Stimulated activated effector memory CD8-positive, alpha-beta T cell treated with anti-CD3 and anti-CD28 coated beads, Interleukin-12 subunit alpha, Interleukin-12 subunit beta, amount 100 ng/mL, for 72 hours (primary cell): ENCODE measurements around the gene RBM23.
A peak's percentile ranks its signal among the peaks of the same experiment; 100 is the strongest.

Experiments
- ATAC-seq: fragments of 150-1000 bp; cut with Tn5 transposase; 2 replicates; pipeline ENCODE4 v1.10.0; 2021
- DNase-seq, 2 donors: peaks; one replicate each; pipeline ENCODE4 v3.0.0; 2021 to 2022; ENCODE audit warnings: low spot score in 2 of 2
- H3K27ac Mint-ChIP-seq: one replicate; pipeline ENCODE4 v1.8.0; 2022; ENCODE audit warnings: mild to moderate bottlenecking, mixed read lengths
- H3K36me3 Mint-ChIP-seq: one replicate; pipeline ENCODE4 v1.8.0; 2022; ENCODE audit warnings: mild to moderate bottlenecking, mixed read lengths
- H3K4me1 Mint-ChIP-seq: one replicate; pipeline ENCODE4 v1.8.0; 2022; ENCODE audit warnings: mixed read lengths
- H3K4me3 Mint-ChIP-seq: one replicate; pipeline ENCODE4 v1.8.0; 2022; ENCODE audit warnings: mild to moderate bottlenecking, mixed read lengths
- H3K9me3 Mint-ChIP-seq: one replicate; pipeline ENCODE4 v1.8.0; 2022; ENCODE audit warnings: mixed read lengths

RBM23 gene

GRCh38 chr14:22884738-22885523 lies 34.0 kb downstream of the RBM23 start:
- Mint-ChIP-seq H3K4me3 (no peak overlapping the region), H3K27ac (no peak overlapping the region)

GRCh38 chr14:22884076-22884737 lies 34.7 kb downstream of the RBM23 start:
- Mint-ChIP-seq H3K4me1 (peaks cover 36% of the 10 kb centered on the region), H3K27ac (no peak overlapping the region), H3K4me3 (no peak overlapping the region), H3K36me3 (peaks cover 11% of the 10 kb centered on the region), H3K9me3 (no peaks in the 10 kb centered on the region)
- DNase-seq (no peak), ATAC-seq (no peak)

More at GRCh38 chr14:22884738-22885523, 34.0 kb downstream of the RBM23 start:
- H3K36me3 Mint-ChIP-seq = peaks cover 6% of the 10 kb centered on the region
- peaks cover 39% of the 10 kb centered on the region for H3K4me1 Mint-ChIP-seq
- ATAC-seq (no peak), DNase-seq (no peak)
- no peaks in the 10 kb centered on the region for H3K9me3 Mint-ChIP-seq

- H3K4me3 Mint-ChIP-seq = no peak within 1 kb of the TSS
- peak within 1 kb of the TSS; percentile 60 for H3K27ac Mint-ChIP-seq
- no peaks in the 10 kb centered on the region for H3K9me3 Mint-ChIP-seq
- peaks cover 44% of the 10 kb centered on the region for H3K4me1 Mint-ChIP-seq
- peaks cover 19% of the 10 kb centered on the region for H3K36me3 Mint-ChIP-seq
- no peak for DNase-seq
- no peak for ATAC-seq
These were observed 35.6 kb downstream of the RBM23 start, which contains the start of gene REM2 for GRCh38 chr14:22883173-22883976. TSS of gene REM2 (plus strand) at chr14:22883222. CDS start at chr14:22883288, 66 bp downstream.

- no peak for DNase-seq
- Mint-ChIP-seq H3K9me3 (no peaks in the 10 kb centered on the region), H3K27ac (peak overlapping the region; percentile 60), H3K4me1 (peaks cover 40% of the 10 kb centered on the region), H3K36me3 (peaks cover 27% of the 10 kb centered on the region), H3K4me3 (no peak overlapping the region)
- ATAC-seq = no peak
These were observed 36.3 kb downstream of the RBM23 start for GRCh38 chr14:22882529-22883172.

- Mint-ChIP-seq H3K36me3 (peaks cover 32% of the 10 kb centered on the region), H3K9me3 (no peaks in the 10 kb centered on the region), H3K27ac (no peak overlapping the region), H3K4me3 (no peak overlapping the region), H3K4me1 (peaks cover 35% of the 10 kb centered on the region)
- no peak for DNase-seq
- no peak for ATAC-seq
These were observed 36.9 kb downstream of the RBM23 start for GRCh38 chr14:22882064-22882463.

- Mint-ChIP-seq H3K9me3 (no peaks in the 10 kb centered on the region), H3K36me3 (peaks cover 68% of the 10 kb centered on the region), H3K4me3 (no peak overlapping the region), H3K27ac (peak overlapping the region; percentile 85), H3K4me1 (peaks cover 23% of the 10 kb centered on the region)
- ATAC-seq (no peak), DNase-seq (no peak)
These were observed 40.4 kb downstream of the RBM23 start for GRCh38 chr14:22878271-22879246.

GRCh38 chr14:22877000-22877501 lies 41.9 kb downstream of the RBM23 start:
- H3K4me3 Mint-ChIP-seq = no peak overlapping the region
- peaks cover 30% of the 10 kb centered on the region for H3K4me1 Mint-ChIP-seq
- peak overlapping the region; percentile 85 for H3K27ac Mint-ChIP-seq
- H3K9me3 Mint-ChIP-seq = no peaks in the 10 kb centered on the region
- peaks cover 75% of the 10 kb centered on the region for H3K36me3 Mint-ChIP-seq
- ATAC-seq (no peak), DNase-seq (no peak)

GRCh38 chr14:22875748-22876319 lies 43.1 kb downstream of the RBM23 start:
- no peak for ATAC-seq

GRCh38 chr14:22875003-22875747 lies 43.8 kb downstream of the RBM23 start:
- Mint-ChIP-seq H3K27ac (peak overlapping the region; percentile 60), H3K4me3 (no peak overlapping the region), H3K4me1 (peaks cover 44% of the 10 kb centered on the region), H3K36me3 (peaks cover 75% of the 10 kb centered on the region), H3K9me3 (no peaks in the 10 kb centered on the region)
- ATAC-seq (no peak), DNase-seq (no peak)

More at GRCh38 chr14:22875748-22876319, 43.1 kb downstream of the RBM23 start:
- Mint-ChIP-seq H3K27ac (no peak overlapping the region), H3K4me3 (no peak overlapping the region), H3K9me3 (no peaks in the 10 kb centered on the region), H3K4me1 (peaks cover 37% of the 10 kb centered on the region), H3K36me3 (peaks cover 75% of the 10 kb centered on the region)
- DNase-seq = no peak

- ATAC-seq (no peak), DNase-seq (no peak)
- peak overlapping the region; percentile 97 for H3K27ac Mint-ChIP-seq
- peaks cover 35% of the 10 kb centered on the region for H3K4me1 Mint-ChIP-seq
- H3K36me3 Mint-ChIP-seq = peaks cover 58% of the 10 kb centered on the region
- peak overlapping the region; percentile 80 for H3K4me3 Mint-ChIP-seq
- H3K9me3 Mint-ChIP-seq = no peaks in the 10 kb centered on the region
These were observed 46.0 kb downstream of the RBM23 start for GRCh38 chr14:22872833-22873520.

- peak; percentile 61 to 87 for DNase-seq
- peaks cover 50% of the 10 kb centered on the region for H3K36me3 Mint-ChIP-seq
These were observed 46.7 kb downstream of the RBM23 start for GRCh38 chr14:22872033-22872832.

More at GRCh38 chr14:22872033-22872832, 46.7 kb downstream of the RBM23 start:
- H3K27ac Mint-ChIP-seq = peak overlapping the region; percentile 97
- ATAC-seq = peak; percentile 32
- H3K4me1 Mint-ChIP-seq = peaks cover 35% of the 10 kb centered on the region
- no peaks in the 10 kb centered on the region for H3K9me3 Mint-ChIP-seq
- peak overlapping the region; percentile 80 for H3K4me3 Mint-ChIP-seq
